ENCODE data around the gene BTF3L4.

DNA sequence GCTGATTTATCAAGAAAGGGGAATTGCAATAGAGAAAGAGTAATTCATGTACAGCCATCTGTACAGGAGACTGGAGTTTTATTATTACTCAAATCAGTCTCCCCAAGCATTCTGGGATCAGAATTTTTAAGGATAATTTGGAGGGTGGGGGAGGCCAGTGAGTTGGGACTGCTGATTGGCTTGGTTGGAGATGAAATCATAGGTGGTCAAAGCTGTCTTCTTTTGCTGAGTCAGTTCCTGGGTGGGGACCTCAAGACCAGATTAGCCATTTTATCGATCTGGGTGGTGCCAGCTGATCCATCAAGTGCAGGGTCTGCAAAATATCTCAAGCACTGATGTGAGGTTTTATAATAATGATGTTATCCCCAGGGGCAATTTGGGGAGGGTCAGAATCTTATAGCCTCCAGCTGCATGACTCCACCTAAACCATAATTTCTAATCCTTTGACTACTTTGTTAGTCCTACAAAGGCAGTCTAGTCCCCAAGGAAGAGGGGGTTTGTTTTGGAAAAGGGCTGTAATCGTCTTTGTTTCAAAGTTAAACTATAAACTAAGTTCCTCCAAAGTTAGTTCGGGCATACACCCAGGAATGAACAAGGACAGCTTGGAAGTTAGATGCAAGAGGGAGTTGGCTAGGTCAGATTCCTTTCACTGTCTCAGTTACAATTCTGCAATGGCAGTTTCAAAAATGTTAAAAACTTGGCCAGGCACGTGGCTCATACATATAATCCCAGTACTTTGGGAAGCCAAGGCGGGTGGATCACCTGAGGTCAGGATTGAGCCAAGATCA is 48.7 kb upstream of the BTF3L4 start:
- TF ChIP-seq CTCF (IDR thresholded peaks at IDR 0.05) (no peak), POLR2A (IDR thresholded peaks at IDR 0.05) (no peak)

Data from body of pancreas (tissue), 4 donors.